ENCODE measurements around the gene PTPRA.

PTPRA gene

DNA sequence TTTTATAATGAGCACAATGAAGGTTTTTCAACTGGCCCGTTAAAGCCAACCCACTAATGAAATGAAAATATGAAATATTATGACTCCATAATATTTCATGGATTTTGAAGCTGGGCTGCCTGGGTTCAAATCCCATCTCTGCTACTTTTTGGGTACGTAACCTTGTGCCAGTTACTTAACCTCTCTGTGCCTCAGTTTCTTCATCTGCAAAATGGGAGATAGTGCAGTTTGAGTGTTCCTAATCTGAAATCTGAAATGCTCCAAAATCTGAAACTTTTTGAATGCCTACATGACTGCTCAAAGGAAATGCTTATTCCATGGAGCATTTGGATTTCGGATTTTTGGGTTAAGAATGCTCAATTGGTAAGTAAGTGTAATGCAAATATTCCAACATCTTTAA, 29.5 kb downstream of the PTPRA start:
- ATAC-seq: no peak
- TF ChIP-seq ARNTL (CRISPR knock-in tag; IDR thresholded peaks at IDR 0.05; ENCODE audit: borderline replicate concordance, low read depth): no peak
- TF ChIP-seq, protein P1, sequence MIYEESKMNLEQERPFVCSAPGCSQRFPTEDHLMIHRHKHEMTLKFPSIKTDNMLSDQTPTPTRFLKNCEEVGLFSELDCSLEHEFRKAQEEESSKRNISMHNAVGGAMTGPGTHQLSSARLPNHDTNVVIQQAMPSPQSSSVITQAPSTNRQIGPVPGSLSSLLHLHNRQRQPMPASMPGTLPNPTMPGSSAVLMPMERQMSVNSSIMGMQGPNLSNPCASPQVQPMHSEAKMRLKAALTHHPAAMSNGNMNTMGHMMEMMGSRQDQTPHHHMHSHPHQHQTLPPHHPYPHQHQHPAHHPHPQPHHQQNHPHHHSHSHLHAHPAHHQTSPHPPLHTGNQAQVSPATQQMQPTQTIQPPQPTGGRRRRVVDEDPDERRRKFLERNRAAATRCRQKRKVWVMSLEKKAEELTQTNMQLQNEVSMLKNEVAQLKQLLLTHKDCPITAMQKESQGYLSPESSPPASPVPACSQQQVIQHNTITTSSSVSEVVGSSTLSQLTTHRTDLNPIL (CRISPR knock-in tag; IDR thresholded peaks at IDR 0.05; ENCODE audit: low read depth): no peak
- TF ChIP-seq ZFP3 (CRISPR knock-in tag; IDR thresholded peaks at IDR 0.05): no peak
- TF ChIP-seq, protein P2, sequence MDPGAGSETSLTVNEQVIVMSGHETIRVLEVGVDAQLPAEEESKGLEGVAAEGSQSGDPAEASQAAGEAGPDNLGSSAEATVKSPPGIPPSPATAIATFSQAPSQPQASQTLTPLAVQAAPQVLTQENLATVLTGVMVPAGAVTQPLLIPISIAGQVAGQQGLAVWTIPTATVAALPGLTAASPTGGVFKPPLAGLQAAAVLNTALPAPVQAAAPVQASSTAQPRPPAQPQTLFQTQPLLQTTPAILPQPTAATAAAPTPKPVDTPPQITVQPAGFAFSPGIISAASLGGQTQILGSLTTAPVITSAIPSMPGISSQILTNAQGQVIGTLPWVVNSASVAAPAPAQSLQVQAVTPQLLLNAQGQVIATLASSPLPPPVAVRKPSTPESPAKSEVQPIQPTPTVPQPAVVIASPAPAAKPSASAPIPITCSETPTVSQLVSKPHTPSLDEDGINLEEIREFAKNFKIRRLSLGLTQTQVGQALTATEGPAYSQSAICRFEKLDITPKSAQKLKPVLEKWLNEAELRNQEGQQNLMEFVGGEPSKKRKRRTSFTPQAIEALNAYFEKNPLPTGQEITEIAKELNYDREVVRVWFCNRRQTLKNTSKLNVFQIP (CRISPR knock-in tag; IDR thresholded peaks at IDR 0.05; ENCODE audit: borderline replicate concordance, low read depth): no peak
- TF ChIP-seq, protein P3, sequence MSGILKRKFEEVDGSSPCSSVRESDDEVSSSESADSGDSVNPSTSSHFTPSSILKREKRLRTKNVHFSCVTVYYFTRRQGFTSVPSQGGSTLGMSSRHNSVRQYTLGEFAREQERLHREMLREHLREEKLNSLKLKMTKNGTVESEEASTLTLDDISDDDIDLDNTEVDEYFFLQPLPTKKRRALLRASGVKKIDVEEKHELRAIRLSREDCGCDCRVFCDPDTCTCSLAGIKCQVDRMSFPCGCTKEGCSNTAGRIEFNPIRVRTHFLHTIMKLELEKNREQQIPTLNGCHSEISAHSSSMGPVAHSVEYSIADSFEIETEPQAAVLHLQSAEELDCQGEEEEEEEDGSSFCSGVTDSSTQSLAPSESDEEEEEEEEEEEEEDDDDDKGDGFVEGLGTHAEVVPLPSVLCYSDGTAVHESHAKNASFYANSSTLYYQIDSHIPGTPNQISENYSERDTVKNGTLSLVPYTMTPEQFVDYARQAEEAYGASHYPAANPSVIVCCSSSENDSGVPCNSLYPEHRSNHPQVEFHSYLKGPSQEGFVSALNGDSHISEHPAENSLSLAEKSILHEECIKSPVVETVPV (CRISPR knock-in tag; IDR thresholded peaks at IDR 0.05): no peak
- no peak for TF ChIP-seq TCF4 (CRISPR knock-in tag; IDR thresholded peaks at IDR 0.05; ENCODE audit: borderline replicate concordance)
- no peak for TF ChIP-seq ZFP30 (CRISPR knock-in tag; IDR thresholded peaks at IDR 0.05)
- TF ChIP-seq RARB (CRISPR knock-in tag; IDR thresholded peaks at IDR 0.05): no peak
- TF ChIP-seq, protein P4, sequence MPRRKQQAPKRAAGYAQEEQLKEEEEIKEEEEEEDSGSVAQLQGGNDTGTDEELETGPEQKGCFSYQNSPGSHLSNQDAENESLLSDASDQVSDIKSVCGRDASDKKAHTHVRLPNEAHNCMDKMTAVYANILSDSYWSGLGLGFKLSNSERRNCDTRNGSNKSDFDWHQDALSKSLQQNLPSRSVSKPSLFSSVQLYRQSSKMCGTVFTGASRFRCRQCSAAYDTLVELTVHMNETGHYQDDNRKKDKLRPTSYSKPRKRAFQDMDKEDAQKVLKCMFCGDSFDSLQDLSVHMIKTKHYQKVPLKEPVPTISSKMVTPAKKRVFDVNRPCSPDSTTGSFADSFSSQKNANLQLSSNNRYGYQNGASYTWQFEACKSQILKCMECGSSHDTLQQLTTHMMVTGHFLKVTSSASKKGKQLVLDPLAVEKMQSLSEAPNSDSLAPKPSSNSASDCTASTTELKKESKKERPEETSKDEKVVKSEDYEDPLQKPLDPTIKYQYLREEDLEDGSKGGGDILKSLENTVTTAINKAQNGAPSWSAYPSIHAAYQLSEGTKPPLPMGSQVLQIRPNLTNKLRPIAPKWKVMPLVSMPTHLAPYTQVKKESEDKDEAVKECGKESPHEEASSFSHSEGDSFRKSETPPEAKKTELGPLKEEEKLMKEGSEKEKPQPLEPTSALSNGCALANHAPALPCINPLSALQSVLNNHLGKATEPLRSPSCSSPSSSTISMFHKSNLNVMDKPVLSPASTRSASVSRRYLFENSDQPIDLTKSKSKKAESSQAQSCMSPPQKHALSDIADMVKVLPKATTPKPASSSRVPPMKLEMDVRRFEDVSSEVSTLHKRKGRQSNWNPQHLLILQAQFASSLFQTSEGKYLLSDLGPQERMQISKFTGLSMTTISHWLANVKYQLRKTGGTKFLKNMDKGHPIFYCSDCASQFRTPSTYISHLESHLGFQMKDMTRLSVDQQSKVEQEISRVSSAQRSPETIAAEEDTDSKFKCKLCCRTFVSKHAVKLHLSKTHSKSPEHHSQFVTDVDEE (CRISPR knock-in tag; IDR thresholded peaks at IDR 0.05): no peak
- no peak for TF ChIP-seq ZNF8 (CRISPR knock-in tag; IDR thresholded peaks at IDR 0.05)
- no peak for TF ChIP-seq ZNF70 (CRISPR knock-in tag; IDR thresholded peaks at IDR 0.05)
- TF ChIP-seq BACH2 (CRISPR knock-in tag; IDR thresholded peaks at IDR 0.05; ENCODE audit: borderline replicate concordance): no peak

DNA sequence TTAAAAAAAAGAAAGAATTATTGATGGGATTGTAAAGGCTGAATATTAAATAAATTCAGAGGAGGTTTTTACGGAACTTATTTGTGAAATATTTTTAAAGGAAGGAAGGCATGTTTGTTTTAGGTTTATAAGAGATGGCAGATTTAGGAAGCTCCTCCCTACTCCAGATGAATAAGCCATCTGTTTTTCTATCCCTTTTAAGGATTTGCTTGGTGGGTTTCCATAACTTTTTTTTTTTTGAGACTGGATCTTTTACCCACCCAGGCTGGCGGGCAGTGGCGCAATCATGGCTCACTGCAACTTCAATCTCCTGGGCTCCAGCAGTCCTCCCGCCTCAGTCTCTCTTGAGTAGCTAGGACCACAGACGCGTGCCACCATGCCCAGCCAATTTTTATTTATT, 30.4 kb downstream of the PTPRA start:
- TF ChIP-seq, protein P4 (CRISPR knock-in tag; IDR thresholded peaks at IDR 0.05): no peak
- TF ChIP-seq RARB (CRISPR knock-in tag; IDR thresholded peaks at IDR 0.05) (no peak), SNAI2 (CRISPR knock-in tag; IDR thresholded peaks at IDR 0.05) (no peak), ZFP3 (CRISPR knock-in tag; IDR thresholded peaks at IDR 0.05) (no peak), OSR1 (CRISPR knock-in tag; IDR thresholded peaks at IDR 0.05) (no peak), ZC3H10 (CRISPR knock-in tag; IDR thresholded peaks at IDR 0.05) (no peak), ZNF70 (CRISPR knock-in tag; IDR thresholded peaks at IDR 0.05) (no peak), TOX (CRISPR knock-in tag; IDR thresholded peaks at IDR 0.05; ENCODE audit: borderline replicate concordance) (no peak), PPARA (CRISPR knock-in tag; IDR thresholded peaks at IDR 0.05; ENCODE audit: borderline replicate concordance) (no peak), TCF4 (CRISPR knock-in tag; IDR thresholded peaks at IDR 0.05; ENCODE audit: borderline replicate concordance) (no peak), ISL1 (CRISPR knock-in tag; IDR thresholded peaks at IDR 0.05) (no peak), ARNTL (CRISPR knock-in tag; IDR thresholded peaks at IDR 0.05; ENCODE audit: borderline replicate concordance, low read depth) (no peak), ESRRG (CRISPR knock-in tag; IDR thresholded peaks at IDR 0.05) (no peak), ZNF8 (CRISPR knock-in tag; IDR thresholded peaks at IDR 0.05) (no peak), ZFP30 (CRISPR knock-in tag; IDR thresholded peaks at IDR 0.05) (no peak), CSDC2 (CRISPR knock-in tag; IDR thresholded peaks at IDR 0.05) (no peak)
- TF ChIP-seq, protein P5, sequence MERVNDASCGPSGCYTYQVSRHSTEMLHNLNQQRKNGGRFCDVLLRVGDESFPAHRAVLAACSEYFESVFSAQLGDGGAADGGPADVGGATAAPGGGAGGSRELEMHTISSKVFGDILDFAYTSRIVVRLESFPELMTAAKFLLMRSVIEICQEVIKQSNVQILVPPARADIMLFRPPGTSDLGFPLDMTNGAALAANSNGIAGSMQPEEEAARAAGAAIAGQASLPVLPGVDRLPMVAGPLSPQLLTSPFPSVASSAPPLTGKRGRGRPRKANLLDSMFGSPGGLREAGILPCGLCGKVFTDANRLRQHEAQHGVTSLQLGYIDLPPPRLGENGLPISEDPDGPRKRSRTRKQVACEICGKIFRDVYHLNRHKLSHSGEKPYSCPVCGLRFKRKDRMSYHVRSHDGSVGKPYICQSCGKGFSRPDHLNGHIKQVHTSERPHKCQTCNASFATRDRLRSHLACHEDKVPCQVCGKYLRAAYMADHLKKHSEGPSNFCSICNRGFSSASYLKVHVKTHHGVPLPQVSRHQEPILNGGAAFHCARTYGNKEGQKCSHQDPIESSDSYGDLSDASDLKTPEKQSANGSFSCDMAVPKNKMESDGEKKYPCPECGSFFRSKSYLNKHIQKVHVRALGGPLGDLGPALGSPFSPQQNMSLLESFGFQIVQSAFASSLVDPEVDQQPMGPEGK (CRISPR knock-in tag; IDR thresholded peaks at IDR 0.05; ENCODE audit: borderline replicate concordance): no peak
- TF ChIP-seq, protein P3 (CRISPR knock-in tag; IDR thresholded peaks at IDR 0.05): no peak
- TF ChIP-seq, protein P1 (CRISPR knock-in tag; IDR thresholded peaks at IDR 0.05; ENCODE audit: low read depth): no peak
- ATAC-seq: no peak

Data from SK-N-SH treated with all-trans-retinoic acid at 6 μM for 48 hours (cell line).